Loucy (cell line): ENCODE results near the gene LRRC4C.

Experiments
- H2AFZ ChIP-seq: fragments of 200-600 bp; sonication (generic); 2 replicates; pipeline ENCODE4 v1.6.0; 2016; ENCODE audit warnings: antibody characterized with exemption, mild to moderate bottlenecking, low read length, moderate library complexity
- H3F3A ChIP-seq: fragments of 200-600 bp; 2 replicates; pipeline ENCODE4 v1.6.0; 2016; ENCODE audit warnings: antibody characterized with exemption, low read depth, mild to moderate bottlenecking
- H3K27me3 ChIP-seq: fragments of 200-600 bp; sonication (generic); 2 replicates; pipeline ENCODE4 v1.6.1; 2014; ENCODE audit warnings: low read length, mild to moderate bottlenecking; ENCODE audit not compliant: insufficient read depth, poor library complexity, severe bottlenecking
- H3K36me3 ChIP-seq: fragments of 200-600 bp; sonication (generic); 2 replicates; pipeline ENCODE4 v1.6.1; 2016; ENCODE audit warnings: low read length; ENCODE audit not compliant: insufficient read depth
- H3K4me1 ChIP-seq: fragments of 200-600 bp; sonication (generic); 2 replicates; pipeline ENCODE4 v1.5.1; 2014; ENCODE audit warnings: low read length, mild to moderate bottlenecking; ENCODE audit not compliant: insufficient read depth, poor library complexity, severe bottlenecking
- H3K4me2 ChIP-seq: fragments of 200-600 bp; sonication (generic); 2 replicates; pipeline ENCODE4 v1.6.0; 2014; ENCODE audit warnings: antibody characterized with exemption, low read length, low read depth, mild to moderate bottlenecking; ENCODE audit not compliant: poor library complexity, severe bottlenecking
- H3K4me3 ChIP-seq: fragments of 200-600 bp; sonication (generic); 2 replicates; pipeline ENCODE4 v1.5.1; 2014; ENCODE audit warnings: low read length, mild to moderate bottlenecking, mixed read lengths; ENCODE audit not compliant: poor library complexity, severe bottlenecking
- H3K79me2 ChIP-seq: fragments of 200-600 bp; sonication (generic); 2 replicates; pipeline ENCODE4 v1.6.1; 2014; ENCODE audit warnings: low read length; ENCODE audit not compliant: insufficient read depth
- H3K9ac ChIP-seq: fragments of 200-600 bp; sonication (generic); 2 replicates; pipeline ENCODE4 v1.6.0; 2014; ENCODE audit warnings: mild to moderate bottlenecking, low read depth, low read length, moderate library complexity; ENCODE audit not compliant: poor library complexity, severe bottlenecking
- H3K9me2 ChIP-seq: fragments of 200-600 bp; sonication (generic); replicated peaks from 2 replicates; pipeline ENCODE4 v1.6.1; 2016; ENCODE audit warnings: low read depth, low read length, mixed read lengths
- H3K9me3 ChIP-seq: fragments of 200-600 bp; sonication (generic); 2 replicates; pipeline ENCODE4 v1.6.1; 2014; ENCODE audit warnings: mild to moderate bottlenecking, antibody characterized with exemption, low read length, low read depth; ENCODE audit not compliant: insufficient read depth
- H4K20me1 ChIP-seq: fragments of 200-600 bp; sonication (generic); 2 replicates; pipeline ENCODE4 v1.6.0; 2014; ENCODE audit warnings: antibody characterized with exemption, low read length, mild to moderate bottlenecking; ENCODE audit not compliant: insufficient read depth, poor library complexity, severe bottlenecking
- CTCF ChIP-seq: fragments of 200-600 bp; sonication (generic); conservative IDR thresholded peaks from 2 replicates; pipeline ENCODE4 v1.5.1; 2014; ENCODE audit warnings: mild to moderate bottlenecking, antibody characterized with exemption, low read length
- EZH2phosphoT487 ChIP-seq: fragments of 200-600 bp; IDR thresholded peaks from 2 replicates; pipeline ENCODE4 v1.6.1; 2018; ENCODE audit warnings: antibody characterized with exemption, mild to moderate bottlenecking, moderate library complexity, borderline replicate concordance

LRRC4C gene

GRCh38 chr11:40219401-40219800, 1240.1 kb downstream of the LRRC4C start:
- Histone ChIP-seq H3K9ac (no peak overlapping the region), H3K36me3 (no peaks in the 10 kb centered on the region), H3K4me1 (no peaks in the 10 kb centered on the region), H3K4me3 (no peak overlapping the region), H3K9me3 (no peaks in the 10 kb centered on the region), H3K79me2 (no peaks in the 10 kb centered on the region), H3K9me2 (no peaks in the 10 kb centered on the region), H3K27me3 (no peaks in the 10 kb centered on the region), H3K4me2 (no peak overlapping the region), H3F3A (no peaks in the 10 kb centered on the region), H2AFZ (no peak overlapping the region), H4K20me1 (no peaks in the 10 kb centered on the region)
- TF ChIP-seq EZH2phosphoT487 (no peak), CTCF (no peak)

- Histone ChIP-seq H3K9ac (no peak overlapping the region), H3K36me3 (no peaks in the 10 kb centered on the region), H3K4me1 (no peaks in the 10 kb centered on the region), H3K4me2 (no peak overlapping the region), H2AFZ (no peak overlapping the region), H4K20me1 (no peaks in the 10 kb centered on the region), H3K4me3 (no peak overlapping the region), H3K27me3 (no peaks in the 10 kb centered on the region), H3K79me2 (no peaks in the 10 kb centered on the region), H3K9me2 (no peaks in the 10 kb centered on the region; the same call in 1 of the 2 replicates), H3K9me3 (no peaks in the 10 kb centered on the region), H3F3A (no peaks in the 10 kb centered on the region)
- no peak for TF ChIP-seq EZH2phosphoT487
- no peak for TF ChIP-seq CTCF
Measured at GRCh38 chr11:40215556-40215955, 1243.9 kb downstream of the LRRC4C start.

GRCh38 chr11:40207416-40207815, 1252.0 kb downstream of the LRRC4C start:
- H3K9ac ChIP-seq, result no peak overlapping the region
- no peaks in the 10 kb centered on the region for H3K4me1 ChIP-seq
- no peaks in the 10 kb centered on the region for H3K9me3 ChIP-seq
- H3K36me3 ChIP-seq, result no peaks in the 10 kb centered on the region
- H3F3A ChIP-seq, result no peaks in the 10 kb centered on the region
- no peaks in the 10 kb centered on the region; the same call in 1 of the 2 replicates for H3K9me2 ChIP-seq
- no peak overlapping the region for H3K4me3 ChIP-seq
- H2AFZ ChIP-seq, result no peak overlapping the region
- TF ChIP-seq CTCF (no peak), EZH2phosphoT487 (no peak)
- H4K20me1 ChIP-seq, result no peaks in the 10 kb centered on the region
- no peaks in the 10 kb centered on the region for H3K27me3 ChIP-seq
- no peak overlapping the region for H3K4me2 ChIP-seq
- H3K79me2 ChIP-seq, result no peaks in the 10 kb centered on the region
